Muscle of leg (tissue), 11 donors: Measurements from ENCODE around the gene HMGCS2. TPM values are rescaled to one million over a fixed set of nuclear protein-coding genes. Genes with fewer than 3 reads are reported as not detected.

Experiments used
- DNase-seq: peaks from one replicate; pipeline ENCODE4 v3.0.0; 2013
- H3K27ac ChIP-seq: one replicate; pipeline ENCODE4 v1.5.1; 2013; ENCODE audit warnings: mild to moderate bottlenecking, low read length, control low read depth
- H3K27me3 ChIP-seq: one replicate; pipeline ENCODE4 v1.6.1; 2013; ENCODE audit warnings: low read length; ENCODE audit not compliant: control insufficient read depth, insufficient read depth
- H3K36me3 ChIP-seq: one replicate; pipeline ENCODE4 v1.6.1; 2013; ENCODE audit warnings: low read length; ENCODE audit not compliant: control insufficient read depth, insufficient read depth
- H3K4me1 ChIP-seq: one replicate; pipeline ENCODE4 v1.6.1; 2013; ENCODE audit warnings: low read length; ENCODE audit not compliant: control insufficient read depth, insufficient read depth
- H3K4me3 ChIP-seq: one replicate; pipeline ENCODE4 v1.5.1; 2013; ENCODE audit warnings: low read length, control low read depth
- H3K9me3 ChIP-seq: replicated peaks from 2 replicates; pipeline ENCODE4 v1.6.1; 2013; ENCODE audit warnings: low read depth, low read length; ENCODE audit not compliant: control insufficient read depth
- WGBS: methylation state at CpG from one replicate; pipeline ENCODE4 v1.1.5; 2013; ENCODE audit warnings: missing lambda C conversion rate; ENCODE audit not compliant: insufficient coverage; 5-methylcytosine and 5-hydroxymethylcytosine counted together
- polyA plus RNA-seq, 8 donors: library from polyadenylated mRNA; unstranded; fragments of 120-200 nt; gene quantifications; one replicate each; pipeline versions ENCODE4 v1.2.1 to v1.2.3, GENCODE V29; 2013; ENCODE audit warnings: inconsistent platforms in 1 of 8, low replicate concordance in 1 of 8; ENCODE audit not compliant: insufficient read length in 8 of 8, insufficient read depth in 1 of 8
- total RNA-seq: library from RNA; stranded (reverse); fragments of 120-200 nt; gene quantifications from one replicate; pipeline ENCODE4 v1.2.4, GENCODE V29; 2013

The HMGCS2 gene
- total and polyA plus RNA-seq, 9 donors, result 0.13 to 2.9 (median 1.2) TPM; not detected in 4

DNA sequence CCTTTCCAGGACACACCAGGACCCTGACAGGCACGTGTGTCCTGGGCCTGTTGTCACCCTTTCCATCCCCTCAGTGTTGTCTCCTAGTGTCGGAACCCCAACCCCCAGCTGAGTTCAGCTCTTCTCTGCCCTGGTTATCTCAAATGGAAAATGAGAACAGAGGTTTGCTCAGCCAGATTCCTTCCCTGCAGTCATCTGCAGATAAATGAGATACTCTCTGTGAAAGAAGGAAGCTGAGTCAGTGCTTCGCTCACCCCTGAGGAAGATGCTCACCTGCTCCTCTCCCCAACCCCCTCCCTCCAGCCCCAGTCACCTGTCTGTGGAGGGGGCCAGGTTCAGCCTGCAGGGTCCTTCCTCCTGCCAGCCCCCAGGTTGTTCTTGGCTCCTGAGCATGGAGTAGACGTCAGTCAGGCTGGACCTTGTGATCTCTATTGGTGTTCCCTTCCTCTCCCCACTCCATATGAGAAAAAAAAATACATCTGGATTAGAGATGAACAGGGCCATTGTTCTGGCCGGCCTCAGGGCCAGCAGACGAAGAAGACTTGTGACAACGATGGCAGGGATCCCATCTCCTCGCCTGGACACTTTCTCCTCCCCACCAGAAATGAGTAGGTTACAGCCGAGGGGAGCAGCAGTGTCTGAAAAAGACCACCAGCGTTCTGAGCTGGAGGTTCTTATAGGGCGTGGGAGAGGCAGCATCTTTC is 36.1 kb downstream of the HMGCS2 start:
- peaks cover 28% of the 10 kb centered on the region for H3K4me1 ChIP-seq
- DNase-seq, result no peak
- no peak overlapping the region for H3K27ac ChIP-seq
- H3K9me3 ChIP-seq, result no peaks in the 10 kb centered on the region
- H3K27me3 ChIP-seq, result no peaks in the 10 kb centered on the region
- peaks cover 77% of the 10 kb centered on the region for H3K36me3 ChIP-seq
- H3K4me3 ChIP-seq, result no peak overlapping the region
- 67% methylated on average over 3 of the region's 11 CpGs for WGBS

DNA sequence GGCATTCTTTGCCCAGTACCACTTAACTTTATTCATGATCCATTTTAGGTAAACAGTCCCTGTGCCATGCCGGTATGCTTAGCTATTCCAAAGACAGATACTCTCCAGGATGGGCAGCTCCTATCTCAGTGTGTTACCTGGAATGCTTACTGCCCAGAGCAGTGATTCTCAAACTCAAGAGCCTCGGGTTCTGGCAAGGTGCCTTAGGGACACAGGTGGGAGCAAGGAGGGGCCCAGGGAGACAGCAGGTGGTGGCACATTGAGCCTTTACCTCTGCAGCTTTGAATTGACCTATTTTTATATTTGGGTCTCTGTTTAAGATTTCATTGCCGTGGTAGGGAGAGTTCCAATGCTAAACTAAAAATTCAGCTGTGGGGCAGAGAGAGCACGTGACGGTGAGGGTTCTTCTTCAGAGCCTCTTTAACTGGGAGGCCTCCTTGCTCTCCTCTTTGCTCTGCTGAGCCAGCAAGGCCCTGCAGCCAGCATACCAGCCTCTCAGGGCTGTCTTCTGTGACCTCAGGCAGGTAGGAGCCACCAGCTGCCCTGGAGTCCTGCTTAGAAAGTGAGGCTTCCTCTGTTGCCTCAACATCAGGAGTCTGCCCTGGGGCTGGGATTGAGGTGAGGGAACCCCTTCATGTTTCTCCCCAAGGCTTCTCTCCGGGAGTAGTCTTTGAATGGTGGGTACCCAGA is 36.8 kb downstream of the HMGCS2 start:
- peaks cover 20% of the 10 kb centered on the region for H3K4me1 ChIP-seq
- WGBS, result 80% methylated on average over 5 of the region's 6 CpGs
- no peaks in the 10 kb centered on the region for H3K9me3 ChIP-seq
- no peak overlapping the region for H3K27ac ChIP-seq
- peaks cover 75% of the 10 kb centered on the region for H3K36me3 ChIP-seq
- no peaks in the 10 kb centered on the region for H3K27me3 ChIP-seq
- no peak for DNase-seq
- H3K4me3 ChIP-seq, result no peak overlapping the region

DNA sequence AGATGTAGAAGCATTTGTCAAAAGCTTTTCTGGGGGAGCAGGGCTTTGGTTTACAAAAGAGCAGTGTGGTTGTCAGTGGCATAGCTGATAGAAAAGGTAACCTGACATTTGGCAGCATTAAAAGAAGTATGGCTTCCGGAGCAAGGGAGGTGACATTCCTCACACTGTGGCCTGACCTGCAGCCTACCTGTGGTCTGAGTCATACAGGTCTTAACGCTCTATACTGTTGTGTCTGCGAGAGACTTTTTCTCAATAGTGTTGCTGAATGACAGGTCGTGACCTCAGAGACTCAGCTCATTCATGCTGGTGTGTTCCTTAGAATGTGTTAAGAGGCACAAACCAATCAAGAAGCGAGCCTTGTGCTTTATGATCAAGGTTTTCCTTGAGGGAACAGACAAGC is 37.6 kb downstream of the HMGCS2 start:
- Histone ChIP-seq H3K4me3 (no peak overlapping the region), H3K27me3 (no peaks in the 10 kb centered on the region), H3K9me3 (no peaks in the 10 kb centered on the region), H3K27ac (no peak overlapping the region), H3K4me1 (peaks cover 12% of the 10 kb centered on the region), H3K36me3 (peaks cover 72% of the 10 kb centered on the region)
- no peak for DNase-seq
- 84% methylated on average over 4 of the region's 5 CpGs for WGBS

DNA sequence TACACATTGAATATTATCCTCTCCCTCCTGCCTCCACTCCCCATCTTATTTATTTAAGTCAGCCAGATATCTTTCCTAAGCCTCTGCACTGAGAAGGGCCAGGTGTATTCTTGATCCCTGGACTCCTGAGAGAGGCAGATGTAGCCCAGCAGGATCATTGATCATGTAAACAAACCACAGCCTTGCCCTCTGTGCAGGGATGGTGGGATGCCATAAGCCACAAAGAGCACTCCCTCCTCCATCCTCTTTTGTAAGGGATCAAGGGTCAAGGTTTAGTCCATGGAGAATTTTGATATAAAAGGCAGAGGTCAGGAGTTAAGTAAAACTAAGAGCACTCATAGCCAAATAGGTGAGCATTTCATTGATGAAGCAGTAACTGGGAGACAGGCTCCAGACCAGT is 39.7 kb downstream of the HMGCS2 start:
- H3K36me3 ChIP-seq, result peaks cover 73% of the 10 kb centered on the region
- H3K4me1 ChIP-seq, result peaks cover 9% of the 10 kb centered on the region

DNA sequence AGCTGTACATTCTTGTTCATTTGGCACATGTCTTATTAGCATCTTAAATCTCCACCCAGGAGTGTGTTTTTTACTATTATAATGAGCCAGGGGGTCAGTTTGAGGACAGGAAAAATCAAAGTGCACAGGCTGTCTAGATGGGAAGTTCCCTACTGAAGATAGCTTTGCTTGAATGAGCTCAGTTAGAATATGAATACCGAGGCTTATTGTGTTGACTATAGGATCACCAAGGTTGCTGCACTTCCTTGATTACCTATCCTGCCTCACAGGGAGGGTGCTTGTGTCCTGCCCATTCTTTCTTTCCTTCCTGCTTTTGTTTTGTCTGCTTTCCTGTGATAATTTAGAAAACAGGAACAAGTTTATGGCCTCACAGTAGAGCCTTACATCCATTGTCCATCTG is 40.7 kb downstream of the HMGCS2 start:
- DNase-seq, result no peak
- Histone ChIP-seq H3K4me1 (peaks cover 9% of the 10 kb centered on the region), H3K27me3 (no peaks in the 10 kb centered on the region), H3K4me3 (no peak overlapping the region), H3K27ac (peak overlapping the region; percentile 53), H3K36me3 (peaks cover 79% of the 10 kb centered on the region), H3K9me3 (no peaks in the 10 kb centered on the region)
- 60% methylated on average over 1 of the region's 1 CpG for WGBS

More for the DNA sequence above, 39.7 kb downstream of the HMGCS2 start:
- no peak for DNase-seq
- Histone ChIP-seq H3K27ac (no peak overlapping the region), H3K9me3 (no peaks in the 10 kb centered on the region), H3K4me3 (no peak overlapping the region), H3K27me3 (no peaks in the 10 kb centered on the region)

DNA sequence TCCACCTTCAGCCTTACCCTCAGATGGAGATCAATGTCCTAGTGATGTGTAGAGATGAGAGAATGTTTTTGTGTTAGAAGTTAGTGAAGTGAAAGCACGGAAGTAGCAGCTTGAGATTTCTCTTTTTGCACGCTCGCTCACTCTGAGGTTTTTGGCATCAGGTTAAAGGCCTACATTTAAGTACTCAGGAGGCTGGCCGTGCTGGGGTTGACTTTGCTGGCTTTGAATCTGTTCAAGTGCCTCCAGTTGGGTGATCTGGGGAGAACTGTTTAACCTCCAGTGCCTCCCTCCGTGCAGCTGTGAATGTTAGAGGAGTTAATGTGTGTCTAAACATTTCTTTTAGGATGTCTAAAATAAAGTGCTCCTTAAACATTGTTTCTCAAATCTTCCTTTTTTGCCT is 43.1 kb downstream of the HMGCS2 start:
- no peak for DNase-seq
- no peaks in the 10 kb centered on the region for H3K27me3 ChIP-seq
- H3K4me3 ChIP-seq, result no peak overlapping the region
- H3K27ac ChIP-seq, result no peak overlapping the region
- peaks cover 84% of the 10 kb centered on the region for H3K36me3 ChIP-seq
- H3K4me1 ChIP-seq, result no peaks in the 10 kb centered on the region
- 70% methylated on average over 3 of the region's 5 CpGs for WGBS
- no peaks in the 10 kb centered on the region for H3K9me3 ChIP-seq

DNA sequence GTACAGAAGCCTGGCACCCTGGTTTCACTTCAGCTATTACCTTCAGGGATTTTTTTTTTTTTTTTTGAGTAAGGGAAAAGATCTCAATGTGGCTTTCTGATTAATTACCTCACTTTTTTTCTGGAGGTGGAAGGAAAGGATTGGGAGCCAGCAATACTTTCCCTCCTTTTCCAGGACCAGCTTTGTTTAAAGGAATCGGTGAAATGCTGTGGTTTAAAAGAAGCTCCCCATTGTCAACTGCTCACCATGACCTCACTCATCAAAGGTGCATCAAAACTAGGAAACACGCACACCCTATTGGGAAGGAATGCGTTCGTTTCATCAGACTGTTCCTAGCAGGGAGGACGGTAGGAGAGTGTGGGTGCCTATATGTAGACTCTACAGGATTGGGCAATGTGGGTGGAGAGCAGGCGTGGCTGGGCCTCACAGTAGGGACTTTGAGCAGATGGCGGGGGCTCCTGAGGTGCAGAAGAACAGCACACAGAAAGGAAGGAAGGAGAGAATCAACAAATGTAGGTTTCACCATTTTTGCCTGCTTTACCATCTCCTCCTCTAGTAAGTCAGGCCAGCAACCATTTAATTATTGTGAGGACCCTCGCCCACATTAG is 44.0 kb downstream of the HMGCS2 start:
- H3K4me1 ChIP-seq, result no peaks in the 10 kb centered on the region
- no peaks in the 10 kb centered on the region for H3K9me3 ChIP-seq
- no peaks in the 10 kb centered on the region for H3K27me3 ChIP-seq
- peaks cover 85% of the 10 kb centered on the region for H3K36me3 ChIP-seq
- DNase-seq, result no peak
- no peak overlapping the region for H3K4me3 ChIP-seq
- WGBS, result 84% methylated on average over 4 of the region's 8 CpGs
- no peak overlapping the region for H3K27ac ChIP-seq

DNA sequence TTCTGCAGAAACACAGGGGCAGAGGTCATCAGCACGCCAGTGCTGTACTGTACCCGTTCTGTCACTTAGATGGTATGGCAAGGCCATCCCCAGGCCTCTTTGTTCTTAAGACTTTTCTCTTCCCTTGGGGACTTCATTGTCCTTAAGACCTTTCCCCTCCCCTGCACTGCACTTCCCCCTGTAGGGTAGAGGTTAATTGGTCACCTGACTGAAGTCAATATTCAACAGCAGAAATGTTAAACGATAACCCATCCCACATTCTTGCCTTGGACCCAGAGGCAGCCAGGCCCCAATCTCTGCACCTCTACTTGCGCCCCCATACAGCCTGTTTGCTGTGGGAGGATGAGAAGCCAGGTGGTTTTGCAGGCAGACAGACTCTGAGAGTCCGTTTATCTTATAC is 46.8 kb downstream of the HMGCS2 start:
- H3K4me1 ChIP-seq, result no peaks in the 10 kb centered on the region
- no peaks in the 10 kb centered on the region for H3K27me3 ChIP-seq
- no peak for DNase-seq
- no peak overlapping the region for H3K4me3 ChIP-seq
- H3K9me3 ChIP-seq, result no peaks in the 10 kb centered on the region
- no peak overlapping the region for H3K27ac ChIP-seq
- WGBS, result 75% methylated on average over 2 of the region's 5 CpGs
- H3K36me3 ChIP-seq, result peaks cover 62% of the 10 kb centered on the region

DNA sequence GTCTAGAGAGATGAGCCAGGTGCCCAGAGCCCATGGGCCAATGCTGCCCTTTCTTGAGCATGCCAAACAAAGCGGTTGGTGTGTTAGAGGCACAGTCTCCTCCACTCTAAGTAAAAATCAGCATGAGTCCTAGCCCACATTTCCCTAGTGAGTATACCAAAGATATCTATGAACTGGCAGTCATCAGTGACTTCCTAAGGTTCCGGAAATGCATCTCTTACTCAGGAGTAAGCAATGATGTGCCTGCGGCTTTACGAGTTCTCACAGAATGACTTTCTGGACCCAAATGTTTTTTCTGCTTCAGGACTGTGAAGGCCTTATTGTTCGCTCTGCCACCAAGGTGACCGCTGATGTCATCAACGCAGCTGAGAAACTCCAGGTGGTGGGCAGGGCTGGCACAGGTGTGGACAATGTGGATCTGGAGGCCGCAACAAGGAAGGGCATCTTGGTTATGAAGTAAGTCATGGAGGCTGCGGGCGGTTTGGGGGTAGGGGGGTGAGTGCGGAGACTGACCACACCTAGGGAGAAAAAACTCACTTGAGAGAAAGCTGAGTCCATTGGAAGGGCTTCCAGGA is 47.8 kb downstream of the HMGCS2 start:
- Histone ChIP-seq H3K4me3 (no peak overlapping the region), H3K4me1 (peaks cover 3% of the 10 kb centered on the region), H3K27me3 (no peaks in the 10 kb centered on the region), H3K27ac (no peak overlapping the region), H3K9me3 (no peaks in the 10 kb centered on the region), H3K36me3 (peaks cover 56% of the 10 kb centered on the region)
- no peak for DNase-seq
- WGBS, result 94% methylated on average over 10 of the region's 11 CpGs

DNA sequence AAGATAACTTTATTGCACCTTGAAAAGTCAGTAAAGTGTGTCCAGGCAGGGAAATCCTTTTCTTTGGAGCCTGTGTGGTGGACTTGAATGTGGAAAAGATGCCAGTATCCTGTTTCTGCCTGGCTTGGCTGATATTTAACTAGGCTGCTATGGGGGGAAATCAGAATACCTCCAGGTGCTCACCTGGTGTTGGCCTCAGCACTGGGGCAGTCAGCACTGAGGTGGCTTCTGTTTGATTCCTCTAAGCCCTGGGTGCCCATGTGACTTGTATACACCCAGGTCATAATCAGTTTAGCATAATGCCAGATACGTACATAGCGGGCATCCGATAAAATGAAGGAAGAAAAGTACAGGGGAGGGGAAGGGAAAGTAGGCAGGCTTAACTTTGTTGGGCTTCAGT is 49.7 kb downstream of the HMGCS2 start:
- no peaks in the 10 kb centered on the region for H3K9me3 ChIP-seq
- peaks cover 37% of the 10 kb centered on the region for H3K36me3 ChIP-seq
- WGBS, result 93% methylated on average over 3 of the region's 3 CpGs
- no peak overlapping the region for H3K4me3 ChIP-seq
- no peaks in the 10 kb centered on the region for H3K27me3 ChIP-seq
- H3K27ac ChIP-seq, result no peak overlapping the region
- peaks cover 17% of the 10 kb centered on the region for H3K4me1 ChIP-seq
- no peak for DNase-seq
